PC-3 (cell line): ENCODE results near the gene ITK. TPM values are rescaled to one million over a fixed set of nuclear protein-coding genes. Genes with fewer than 3 reads are reported as not detected.
"Not testable (repeated sequence)": the region's sequence is repeated elsewhere in the genome, so short reads cannot be mapped to it uniquely, and the experiment has no call there.

Experiments used
- ATAC-seq: fragments of 200-7000 bp; cut with Tn5 transposase; 2 replicates; pipeline ENCODE4 v1.9.1; 2020; ENCODE audit warnings: mild to moderate bottlenecking, moderate library complexity
- BruUV-seq: library from RNA; stranded (reverse); fragments of 400-500 nt; replicated peaks from 2 replicates; lab custom pipeline; 2021; lab: Mats Ljungman, UMichigan
- CTCF ChIA-PET: fragments of 300-600 bp; sonication (Branson Sonifier 250); formaldehyde crosslinking; loops from one replicate; lab custom pipeline; 2022; ENCODE audit warnings: antibody characterized with exemption; lab: Charles Lee
- POLR2A ChIA-PET: fragments of 300-600 bp; sonication (Branson Sonifier 250); formaldehyde crosslinking; loops from one replicate; lab custom pipeline; 2022; ENCODE audit warnings: antibody characterized with exemption; ENCODE audit not compliant: unreplicated experiment; lab: Charles Lee
- DNase-seq: peaks from one replicate; pipeline ENCODE4 v3.0.0-alpha.2; 2015
- H2AFZ ChIP-seq: fragments of 300-600 bp; sonication (generic); 2 replicates; pipeline ENCODE4 v1.6.0; 2016; ENCODE audit warnings: antibody characterized with exemption, low read length
- H3F3A ChIP-seq: fragments of 300-600 bp; sonication (generic); one replicate; pipeline ENCODE4 v1.6.0; 2017; ENCODE audit warnings: antibody characterized with exemption, low read length, control low read depth, mild to moderate bottlenecking; ENCODE audit not compliant: unreplicated experiment
- H3K27ac ChIP-seq: fragments of 300-600 bp; sonication (generic); 2 replicates; pipeline ENCODE4 v1.5.1; 2016; ENCODE audit warnings: mild to moderate bottlenecking, low read length
- H3K27me3 ChIP-seq: fragments of 300-600 bp; sonication (generic); 2 replicates; pipeline ENCODE4 v1.6.1; 2016; ENCODE audit warnings: low read length, mixed read lengths
- H3K36me3 ChIP-seq: fragments of 300-600 bp; sonication (generic); 2 replicates; pipeline ENCODE4 v1.6.1; 2016; ENCODE audit warnings: low read depth, mixed run types, low read length, mixed read lengths
- H3K4me1 ChIP-seq: fragments of 300-600 bp; sonication (generic); 2 replicates; pipeline ENCODE4 v1.5.1; 2016; ENCODE audit warnings: low read length; ENCODE audit not compliant: insufficient read depth
- H3K4me2 ChIP-seq: fragments of 300-600 bp; sonication (generic); 2 replicates; pipeline ENCODE4 v1.6.0; 2016; ENCODE audit warnings: low read length
- H3K4me3 ChIP-seq: fragments of 300-600 bp; sonication (generic); 2 replicates; pipeline ENCODE4 v1.5.1; 2016; ENCODE audit warnings: mild to moderate bottlenecking, low read length, mixed read lengths
- H3K79me2 ChIP-seq: fragments of 300-600 bp; sonication (generic); 2 replicates; pipeline ENCODE4 v1.6.1; 2017; ENCODE audit warnings: low read length, mixed read lengths
- H3K9ac ChIP-seq: fragments of 300-600 bp; sonication (generic); 2 replicates; pipeline ENCODE4 v1.6.0; 2016; ENCODE audit warnings: mild to moderate bottlenecking, low read length
- H3K9me2 ChIP-seq: fragments of 300-600 bp; sonication (generic); replicated peaks from 2 replicates; pipeline ENCODE4 v1.6.1; 2016; ENCODE audit warnings: mixed run types, low read length, mixed read lengths
- H3K9me3 ChIP-seq: fragments of 300-600 bp; sonication (generic); 2 replicates; pipeline ENCODE4 v1.6.1; 2016; ENCODE audit warnings: low read length, mixed read lengths
- H4K20me1 ChIP-seq: fragments of 300-600 bp; sonication (generic); 2 replicates; pipeline ENCODE4 v1.6.1; 2016; ENCODE audit warnings: low read length, mixed read lengths
- EZH2 ChIP-seq: fragments of 300-600 bp; sonication (generic); IDR thresholded peaks from one replicate; pipeline ENCODE4 v1.6.1; 2017; ENCODE audit warnings: antibody characterized with exemption, mild to moderate bottlenecking, low read length; ENCODE audit not compliant: unreplicated experiment
- EZH2phosphoT487 ChIP-seq: fragments of 300-600 bp; sonication (generic); IDR thresholded peaks from 2 replicates; pipeline ENCODE4 v1.6.1; 2018; ENCODE audit warnings: mild to moderate bottlenecking, antibody characterized with exemption, low read length, borderline replicate concordance
- intact Hi-C: fragments of 100-400 bp; cut with micrococcal nuclease; formaldehyde crosslinking; loops from 2 replicates; pipeline ENCODE4 v1.9.0; 2023
- total RNA-seq: library from RNA; depleted of rRNA; stranded (reverse); fragments of >200 nt; gene quantifications from 2 replicates; pipeline ENCODE4 v1.2.3, GENCODE V29; 2014
- TF ChIP-seq, protein P1 (sequence below): fragments of 300-600 bp; sonication (generic); conservative IDR thresholded peaks from 2 replicates; pipeline ENCODE4 v1.5.1; 2017; ENCODE audit warnings: antibody characterized with exemption, low read depth, mild to moderate bottlenecking, low read length

Gene ITK
- total RNA-seq, 1 experiment from 2014 or later: 0.69 TPM

DNA sequence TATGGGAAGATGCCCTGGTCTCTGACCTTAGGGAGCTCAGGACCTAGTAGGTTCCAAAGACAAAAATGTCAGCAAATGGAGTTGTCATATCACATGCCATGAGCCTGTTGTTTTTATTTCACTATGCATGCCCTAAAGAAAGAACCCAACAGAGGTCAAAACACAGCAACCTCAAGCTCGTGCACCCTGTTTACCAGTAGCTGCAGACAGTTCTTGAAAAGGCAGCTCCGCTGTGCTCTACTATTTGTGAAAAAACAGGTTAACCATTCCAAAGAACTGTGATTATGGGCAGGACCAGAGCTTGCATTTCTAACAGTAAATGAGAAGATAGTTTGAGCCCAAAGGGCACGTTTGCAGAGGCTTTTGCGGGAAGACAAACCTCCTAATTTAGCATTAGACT, 22.8 kb downstream of the ITK start:
- ChIA-PET POLR2A (no interaction called here), CTCF (no interaction called here)
- no peaks in the 10 kb centered on the region for H3K36me3 ChIP-seq
- ATAC-seq (no peak), DNase-seq (no peak)
- H3K9ac ChIP-seq: no peak overlapping the region
- no peak overlapping the region for H3K4me3 ChIP-seq
- H3K27ac ChIP-seq: no peak overlapping the region
- TF ChIP-seq EZH2: no peak
- no peak for TF ChIP-seq EZH2phosphoT487
- TF ChIP-seq, protein P1, sequence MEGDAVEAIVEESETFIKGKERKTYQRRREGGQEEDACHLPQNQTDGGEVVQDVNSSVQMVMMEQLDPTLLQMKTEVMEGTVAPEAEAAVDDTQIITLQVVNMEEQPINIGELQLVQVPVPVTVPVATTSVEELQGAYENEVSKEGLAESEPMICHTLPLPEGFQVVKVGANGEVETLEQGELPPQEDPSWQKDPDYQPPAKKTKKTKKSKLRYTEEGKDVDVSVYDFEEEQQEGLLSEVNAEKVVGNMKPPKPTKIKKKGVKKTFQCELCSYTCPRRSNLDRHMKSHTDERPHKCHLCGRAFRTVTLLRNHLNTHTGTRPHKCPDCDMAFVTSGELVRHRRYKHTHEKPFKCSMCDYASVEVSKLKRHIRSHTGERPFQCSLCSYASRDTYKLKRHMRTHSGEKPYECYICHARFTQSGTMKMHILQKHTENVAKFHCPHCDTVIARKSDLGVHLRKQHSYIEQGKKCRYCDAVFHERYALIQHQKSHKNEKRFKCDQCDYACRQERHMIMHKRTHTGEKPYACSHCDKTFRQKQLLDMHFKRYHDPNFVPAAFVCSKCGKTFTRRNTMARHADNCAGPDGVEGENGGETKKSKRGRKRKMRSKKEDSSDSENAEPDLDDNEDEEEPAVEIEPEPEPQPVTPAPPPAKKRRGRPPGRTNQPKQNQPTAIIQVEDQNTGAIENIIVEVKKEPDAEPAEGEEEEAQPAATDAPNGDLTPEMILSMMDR: no peak
- no peaks in the 10 kb centered on the region for H3F3A ChIP-seq
- BruUV-seq: no TSS peak
- H3K27me3 ChIP-seq: peaks cover 61% of the 10 kb centered on the region
- no peaks in the 10 kb centered on the region for H3K9me3 ChIP-seq
- no peaks in the 10 kb centered on the region for H3K79me2 ChIP-seq
- H4K20me1 ChIP-seq: no peaks in the 10 kb centered on the region
- H3K4me2 ChIP-seq: no peak overlapping the region
- H3K4me1 ChIP-seq: no peaks in the 10 kb centered on the region
- H2AFZ ChIP-seq: no peak overlapping the region
- intact Hi-C loops: no loop called here
- no peaks in the 10 kb centered on the region for H3K9me2 ChIP-seq

DNA sequence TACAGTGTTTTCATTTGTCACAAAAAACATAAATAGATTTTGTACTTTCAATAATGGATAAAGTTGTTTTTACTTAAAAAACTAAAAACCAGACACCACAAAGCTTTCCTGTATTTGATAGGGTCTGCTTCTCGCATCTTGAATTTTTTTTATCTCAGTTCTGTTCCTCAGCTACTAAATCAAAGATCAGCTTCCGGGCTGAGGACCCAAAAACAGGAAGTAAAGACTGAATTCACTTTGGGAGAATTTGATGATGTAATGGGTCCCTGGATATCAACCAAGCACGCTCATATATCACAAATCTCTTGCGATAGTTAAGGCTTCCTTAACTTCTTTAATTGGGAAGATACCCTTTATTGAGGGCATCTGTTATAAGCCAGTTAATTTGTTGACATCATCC, 24.1 kb downstream of the ITK start:
- no peaks in the 10 kb centered on the region for H3K36me3 ChIP-seq
- H3K9ac ChIP-seq: no peak overlapping the region
- no TSS peak for BruUV-seq
- ChIA-PET POLR2A (no interaction called here), CTCF (no interaction called here)
- TF ChIP-seq EZH2phosphoT487: no peak
- TF ChIP-seq EZH2: no peak
- TF ChIP-seq, protein P1: no peak
- H3K27me3 ChIP-seq: peaks cover 60% of the 10 kb centered on the region
- DNase-seq (no peak), ATAC-seq (no peak)
- H3K4me2 ChIP-seq: no peak overlapping the region
- H3K9me3 ChIP-seq: no peaks in the 10 kb centered on the region
- no peaks in the 10 kb centered on the region for H4K20me1 ChIP-seq
- no peak overlapping the region for H2AFZ ChIP-seq
- no peaks in the 10 kb centered on the region for H3K4me1 ChIP-seq
- no peaks in the 10 kb centered on the region for H3K79me2 ChIP-seq
- H3K27ac ChIP-seq: no peak overlapping the region
- no peaks in the 10 kb centered on the region for H3F3A ChIP-seq
- H3K9me2 ChIP-seq: no peaks in the 10 kb centered on the region
- H3K4me3 ChIP-seq: no peak overlapping the region
- intact Hi-C loops: no loop called here

DNA sequence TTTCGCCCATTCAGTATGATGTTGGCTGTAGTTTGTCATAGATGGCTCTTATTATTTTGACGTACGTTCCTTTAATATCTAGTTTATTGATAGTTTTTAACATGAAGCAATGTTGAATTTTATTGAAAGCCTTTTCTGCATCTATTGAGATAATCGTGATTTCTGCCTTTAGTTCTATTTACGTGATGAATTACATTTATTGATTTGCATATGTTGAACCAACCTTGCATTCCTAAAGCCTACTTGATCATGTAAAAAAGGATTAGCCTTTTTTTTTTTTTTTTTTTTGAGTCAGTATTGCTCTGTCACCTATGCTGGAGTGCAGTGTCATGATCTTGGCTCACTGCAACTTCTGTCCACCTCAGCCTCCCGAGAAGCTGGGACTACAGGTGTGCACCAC, 25.1 kb downstream of the ITK start:
- ChIA-PET POLR2A (no interaction called here), CTCF (no interaction called here)
- no peak overlapping the region for H2AFZ ChIP-seq
- H3K4me3 ChIP-seq: no peak overlapping the region
- H3K9me2 ChIP-seq: no peaks in the 10 kb centered on the region
- no peaks in the 10 kb centered on the region for H3F3A ChIP-seq
- H3K27me3 ChIP-seq: peaks cover 51% of the 10 kb centered on the region
- H3K27ac ChIP-seq: no peak overlapping the region
- no peak overlapping the region for H3K9ac ChIP-seq
- no TSS peak for BruUV-seq
- DNase-seq (no peak), ATAC-seq (no peak)
- no peaks in the 10 kb centered on the region for H3K36me3 ChIP-seq
- no peaks in the 10 kb centered on the region for H3K79me2 ChIP-seq
- H3K4me2 ChIP-seq: no peak overlapping the region
- no peaks in the 10 kb centered on the region for H4K20me1 ChIP-seq
- intact Hi-C loops: no loop called here
- no peaks in the 10 kb centered on the region for H3K9me3 ChIP-seq
- no peak for TF ChIP-seq EZH2
- TF ChIP-seq, protein P1: no peak
- TF ChIP-seq EZH2phosphoT487: no peak
- no peaks in the 10 kb centered on the region for H3K4me1 ChIP-seq

DNA sequence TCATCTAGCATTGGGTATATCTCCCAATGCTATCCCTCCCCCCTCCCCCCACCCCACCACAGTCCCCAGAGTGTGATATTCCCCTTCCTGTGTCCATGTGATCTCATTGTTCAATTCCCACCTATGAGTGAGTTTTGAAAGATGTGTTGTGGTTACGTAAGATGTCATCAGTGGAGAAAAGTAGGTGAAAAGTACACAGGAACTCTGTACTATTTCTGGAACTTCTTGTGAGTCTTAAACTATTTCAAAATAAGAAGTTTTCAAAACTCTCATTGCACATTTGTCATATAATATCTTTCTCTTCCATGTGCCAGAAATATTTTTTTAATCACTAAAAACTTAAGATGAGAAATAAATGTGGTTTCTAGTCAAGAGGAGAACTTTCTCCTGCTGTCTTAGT, 30.0 kb downstream of the ITK start:
- H3K36me3 ChIP-seq: not testable (repeated sequence)

More for the DNA sequence above, 30.0 kb downstream of the ITK start:
- H2AFZ ChIP-seq, DNase-seq, CTCF ChIA-PET, BruUV-seq, ATAC-seq, H3K4me3 ChIP-seq, H3K27ac ChIP-seq, H3K9me3 ChIP-seq, H3K9ac ChIP-seq, H3K4me1 ChIP-seq, H4K20me1 ChIP-seq, H3K9me2 ChIP-seq, intact Hi-C loops, POLR2A ChIA-PET, H3K79me2 ChIP-seq, H3K4me2 ChIP-seq, H3F3A ChIP-seq: not testable (repeated sequence)
- peaks cover 33% of the 10 kb centered on the region for H3K27me3 ChIP-seq
